Stimulated activated CD8-positive, alpha-beta memory T cell treated with anti-CD3 and anti-CD28 coated beads, Interleukin-15, amount 100 ng/mL, for 24 hours (primary cell): ENCODE measurements around the gene DNTTIP2.
"Not testable (repeated sequence)": the region's sequence is repeated elsewhere in the genome, so short reads cannot be mapped to it uniquely, and the experiment has no call there.

Experiments
- DNase-seq: peaks from one replicate; pipeline ENCODE4 v3.0.0-alpha.2; 2020; ENCODE audit warnings: low read depth

Gene DNTTIP2

GRCh38 chr1:93841771-93842170, 37.2 kb downstream of the DNTTIP2 start:
- no peak for DNase-seq

GRCh38 chr1:93840956-93841482, 38.0 kb downstream of the DNTTIP2 start:
- no peak for DNase-seq

- DNase-seq = no peak
Observed at GRCh38 chr1:93839753-93840152, 39.3 kb downstream of the DNTTIP2 start.

- no peak for DNase-seq
Observed at GRCh38 chr1:93839307-93839706, 39.7 kb downstream of the DNTTIP2 start.

- DNase-seq = no peak
Observed at GRCh38 chr1:93837961-93838360, 41.0 kb downstream of the DNTTIP2 start.

GRCh38 chr1:93833293-93833692, 45.7 kb downstream of the DNTTIP2 start:
- DNase-seq = not testable (repeated sequence)

- DNase-seq = no peak
Observed at GRCh38 chr1:93829061-93829460, 49.9 kb downstream of the DNTTIP2 start.

- DNase-seq = no peak
Observed at GRCh38 chr1:93828367-93828755, 50.6 kb downstream of the DNTTIP2 start.

- no peak for DNase-seq
Observed at GRCh38 chr1:93827633-93828366, 51.2 kb downstream of the DNTTIP2 start.

GRCh38 chr1:93827128-93827527, 51.9 kb downstream of the DNTTIP2 start:
- DNase-seq = no peak

GRCh38 chr1:93824834-93825233, 54.2 kb downstream of the DNTTIP2 start:
- DNase-seq = no peak

GRCh38 chr1:93822730-93823425, 56.1 kb downstream of the DNTTIP2 start:
- no peak for DNase-seq

- no peak for DNase-seq
Observed at GRCh38 chr1:93821423-93822144, 57.4 kb downstream of the DNTTIP2 start.

- DNase-seq = no peak
Observed at GRCh38 chr1:93820554-93821422, 58.2 kb downstream of the DNTTIP2 start.

GRCh38 chr1:93818570-93818959, 60.4 kb downstream of the DNTTIP2 start:
- no peak for DNase-seq

GRCh38 chr1:93817819-93818569, 61.0 kb downstream of the DNTTIP2 start:
- no peak for DNase-seq

GRCh38 chr1:93816970-93817678, 61.9 kb downstream of the DNTTIP2 start:
- no peak for DNase-seq
